SK-N-SH (cell line): ENCODE results near the gene WHRN. TPM values are rescaled to one million over a fixed set of nuclear protein-coding genes. Genes with fewer than 3 reads are reported as not detected.

Experiments
- CTCF ChIA-PET: fragments of 300-600, 350-600 bp; formaldehyde crosslinking; extraction: SDS; loops from one replicate; lab custom pipeline; 2021; lab: Yijun Ruan, JAX
- POLR2A ChIA-PET: fragments of 350-600 bp; sonication (Branson Sonifier 250); formaldehyde crosslinking; extraction: SDS; loops from one replicate; lab custom pipeline; 2020; ENCODE audit warnings: antibody characterized with exemption, inconsistent platforms; lab: Yijun Ruan, JAX
- DNase-seq: peaks from one replicate; pipeline ENCODE4 v3.0.0; 2012
- H2AFZ ChIP-seq: fragments of 200-600 bp; sonication (generic); 2 replicates; pipeline ENCODE4 v1.8.1; 2016; ENCODE audit warnings: antibody characterized with exemption, mild to moderate bottlenecking, low read depth
- H3F3A ChIP-seq: fragments of 200-600 bp; sonication (generic); replicated peaks from 2 replicates; pipeline ENCODE3; 2016; ENCODE audit warnings: antibody characterized with exemption, mild to moderate bottlenecking; ENCODE audit not compliant: insufficient read depth
- H3K27ac ChIP-seq, 2 experiments: fragments of 200-500 bp in 1 of 2; fragments of 200-600 bp in 1 of 2; sonication (Bioruptor generic) in 1 of 2; sonication (generic), shearing (Covaris generic) in 1 of 2; 2 replicates each; pipeline versions ENCODE4 v1.5.1 to v1.6.1; 2014 to 2016; ENCODE audit warnings: low read depth in 2 of 2, inconsistent platforms in 1 of 2, low read length in 1 of 2, mild to moderate bottlenecking in 1 of 2, mixed read lengths in 1 of 2
- H3K27me3 ChIP-seq: fragments of 200-600 bp; sonication (generic), shearing (Covaris generic); 2 replicates; pipeline ENCODE4 v1.6.1; 2016; ENCODE audit warnings: mixed run types; ENCODE audit not compliant: insufficient read depth
- H3K36me3 ChIP-seq, 2 experiments: fragments of 200-500 bp in 1 of 2; fragments of 200-600 bp in 1 of 2; sonication (Bioruptor generic) in 1 of 2; sonication (generic) in 1 of 2; replicated peaks in 1 of 2; 2 replicates each; pipeline versions ENCODE3 to v1.5.1; 2014 to 2016; ENCODE audit warnings: low read length in 1 of 2, mild to moderate bottlenecking in 1 of 2; ENCODE audit not compliant: insufficient read depth in 2 of 2, control insufficient read depth in 1 of 2
- H3K4me1 ChIP-seq, 2 experiments: fragments of 200-500 bp in 1 of 2; fragments of 200-600 bp in 1 of 2; sonication (Bioruptor generic) in 1 of 2; sonication (generic), shearing (Covaris generic) in 1 of 2; 2 replicates each; pipeline versions ENCODE4 v1.5.1 to v1.6.1; 2014 to 2016; ENCODE audit warnings: low read depth in 1 of 2, low read length in 1 of 2, mixed run types in 1 of 2; ENCODE audit not compliant: insufficient read depth in 2 of 2, control insufficient read depth in 1 of 2
- H3K4me2 ChIP-seq: fragments of 200-600 bp; sonication (generic), shearing (Covaris generic); 2 replicates; pipeline ENCODE4 v1.6.1; 2017; ENCODE audit warnings: mixed run types
- H3K4me3 ChIP-seq, 2 experiments: fragments of 200-500 bp in 1 of 2; fragments of 200-600 bp in 1 of 2; sonication (Bioruptor generic) in 1 of 2; sonication (generic), shearing (Covaris generic) in 1 of 2; 2 replicates each; pipeline versions ENCODE4 v1.5.1 to v1.8.1; 2014 to 2016; ENCODE audit warnings: low read depth in 2 of 2, inconsistent platforms in 1 of 2, low read length in 1 of 2, mild to moderate bottlenecking in 1 of 2, mixed read lengths in 1 of 2, moderate library complexity in 1 of 2
- H3K79me2 ChIP-seq: fragments of 200-600 bp; sonication (generic); 2 replicates; pipeline ENCODE4 v1.8.1; 2017; ENCODE audit warnings: mild to moderate bottlenecking; ENCODE audit not compliant: insufficient read depth
- H3K9ac ChIP-seq: fragments of 200-600 bp; sonication (generic); 2 replicates; pipeline ENCODE4 v1.6.1; 2017; ENCODE audit warnings: mixed run types
- H3K9me2 ChIP-seq: fragments of 200-600 bp; sonication (generic); 2 replicates; pipeline ENCODE4 v1.6.1; 2017; ENCODE audit warnings: mixed run types
- H3K9me3 ChIP-seq: fragments of 200-600 bp; sonication (generic); 2 replicates; pipeline ENCODE4 v1.6.1; 2017; ENCODE audit warnings: mixed run types, mild to moderate bottlenecking, moderate library complexity
- H4K20me1 ChIP-seq: fragments of 200-600 bp; sonication (generic); 2 replicates; pipeline ENCODE4 v1.6.1; 2017; ENCODE audit warnings: mild to moderate bottlenecking, mixed run types; ENCODE audit not compliant: insufficient read depth
- CTCF ChIP-seq: fragments of 200-600 bp; sonication (generic); IDR thresholded peaks from 2 replicates; pipeline ENCODE4 v1.6.1; 2017; ENCODE audit warnings: antibody characterized with exemption, mild to moderate bottlenecking, moderate library complexity
- FOSL2 ChIP-seq: IDR thresholded peaks from 2 replicates; pipeline ENCODE4 v1.4.0; 2012; ENCODE audit warnings: low read depth, mild to moderate bottlenecking, moderate library complexity, borderline replicate concordance
- JUND ChIP-seq: IDR thresholded peaks from 2 replicates; pipeline ENCODE4 v1.4.0; 2012
- NFIC ChIP-seq: IDR thresholded peaks from 2 replicates; pipeline ENCODE4 v1.4.0; 2012; ENCODE audit warnings: borderline replicate concordance
- RAD21 ChIP-seq: IDR thresholded peaks from 2 replicates; pipeline ENCODE4 v1.6.1; 2012; ENCODE audit warnings: mild to moderate bottlenecking, low read length
- RCOR1 ChIP-seq: fragments of 150-350 bp; IDR thresholded peaks from 2 replicates; pipeline ENCODE4 v1.6.1; 2017; ENCODE audit warnings: antibody characterized with exemption, low read length
- RXRA ChIP-seq: IDR thresholded peaks from 2 replicates; pipeline ENCODE4 v1.4.0; 2012; ENCODE audit warnings: low read depth, mild to moderate bottlenecking, borderline replicate concordance
- TAF1 ChIP-seq: IDR thresholded peaks from 2 replicates; pipeline ENCODE4 v1.6.1; 2012; ENCODE audit warnings: low read depth, mild to moderate bottlenecking, low read length, moderate library complexity, borderline replicate concordance
- TCF12 ChIP-seq: IDR thresholded peaks from 2 replicates; pipeline ENCODE4 v1.4.0; 2012
- YY1 ChIP-seq: IDR thresholded peaks from 2 replicates; pipeline ENCODE4 v1.4.0; 2012; ENCODE audit warnings: low read depth, mild to moderate bottlenecking
- WGBS: methylation state at CpG from one replicate; pipeline ENCODE4 v1.1.6; 2017; ENCODE audit warnings: low lambda C conversion rate; 5-methylcytosine and 5-hydroxymethylcytosine counted together
- polyA plus RNA-seq, 3 experiments: library from polyadenylated mRNA; depleted of rRNA; stranded (reverse); fragments of >200 nt; gene quantifications; 2 replicates each; pipeline ENCODE4 v1.2.3, GENCODE V29; 2012
- TF ChIP-seq, protein P1 (sequence below): fragments of 150-350 bp; IDR thresholded peaks from 2 replicates; pipeline ENCODE4 v1.6.1; 2017; ENCODE audit warnings: antibody characterized with exemption, low read length, low read depth, borderline replicate concordance
- TF ChIP-seq, protein P2 (sequence below): IDR thresholded peaks from 2 replicates; pipeline ENCODE4 v1.4.0; 2012; ENCODE audit warnings: low read depth, borderline replicate concordance
- TF ChIP-seq, protein P3 (sequence below): IDR thresholded peaks from 2 replicates; pipeline ENCODE4 v1.4.0; 2012; ENCODE audit warnings: low read depth

Gene WHRN
- polyA plus RNA-seq, 1 of the 3 experiments (the other 2 are of a cell fraction) = 4.6 TPM

DNA sequence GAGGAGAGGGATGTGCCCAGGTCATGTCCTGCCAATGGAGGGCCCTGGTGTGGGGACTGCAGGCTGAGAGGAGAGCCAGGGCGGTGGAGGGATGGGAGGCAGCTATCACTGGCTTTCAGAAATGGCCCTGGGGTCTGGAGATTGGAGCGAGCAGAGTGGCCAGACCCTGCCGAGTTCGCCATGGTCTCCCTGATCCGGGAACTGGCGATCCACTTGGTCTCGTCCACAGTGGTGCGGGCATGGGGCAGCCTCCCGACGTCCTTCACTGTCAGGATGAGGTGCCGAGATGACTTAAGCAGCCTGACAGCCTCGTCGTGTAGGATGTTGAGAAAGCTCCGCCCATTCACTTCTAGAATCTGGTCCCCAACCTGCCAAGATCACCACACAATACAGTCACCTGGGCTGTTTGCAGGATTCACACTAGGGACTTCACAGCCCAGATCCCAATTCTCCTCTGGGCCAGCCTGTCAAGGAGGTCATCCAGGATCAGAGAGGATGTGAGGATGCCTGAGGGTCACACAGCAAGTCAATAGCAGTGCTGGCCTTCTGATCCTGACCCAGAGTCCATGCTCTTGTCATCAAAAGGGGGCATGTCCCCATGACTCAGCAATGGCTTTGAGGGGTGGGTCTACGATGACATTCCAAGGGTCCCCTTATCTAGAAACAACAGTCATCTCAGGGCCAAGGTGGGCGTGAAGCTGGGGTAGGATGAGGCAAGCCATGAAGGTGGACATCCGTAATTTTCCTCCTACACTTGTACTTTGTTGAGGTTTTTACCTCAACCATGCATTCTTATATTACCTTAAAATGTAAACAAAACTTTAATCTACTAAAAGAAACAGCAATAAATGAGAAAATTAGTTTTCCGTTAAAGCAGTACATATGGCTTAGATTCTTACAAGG is 79.0 kb downstream of the WHRN start (continued):
- no peak for TF ChIP-seq CTCF
- TF ChIP-seq, all 33 proteins: peak for 0

DNA sequence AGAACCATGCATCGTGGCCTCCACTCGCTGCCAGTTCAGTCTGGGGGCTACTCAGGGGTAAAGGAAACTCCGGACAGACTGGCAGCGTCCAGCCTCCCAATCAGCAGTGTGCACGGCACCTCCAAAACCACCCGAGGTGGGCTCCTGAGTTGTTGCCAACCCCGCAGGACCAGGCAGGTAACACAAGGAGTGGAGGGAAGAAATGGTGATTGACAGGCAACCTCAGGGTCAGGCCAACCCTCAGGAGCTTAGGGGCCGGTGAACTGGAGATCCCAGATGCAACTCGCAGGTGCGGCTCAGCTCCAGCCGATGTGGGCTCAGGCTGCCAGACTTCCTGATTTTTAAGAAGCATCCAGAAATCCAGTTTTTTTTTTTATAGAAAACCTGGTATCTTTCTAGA is 80.1 kb downstream of the WHRN start:
- DNase-seq = no peak
- ChIA-PET POLR2A (no interaction called here), CTCF (interaction anchor here (2.6 kb wide), 1 partner anchor 19 kb away, joined by 6 read pairs; no protein-coding TSS in a partner anchor)
- Histone ChIP-seq H3F3A (no peaks in the 10 kb centered on the region), H3K4me1 (no peaks in the 10 kb centered on the region), H3K36me3 (no peaks in the 10 kb centered on the region), H3K4me2 (no peak overlapping the region), H3K79me2 (no peaks in the 10 kb centered on the region), H4K20me1 (no peaks in the 10 kb centered on the region), H3K27me3 (no peaks in the 10 kb centered on the region; the same call in 1 of the 2 replicates), H2AFZ (no peak overlapping the region), H3K9me3 (no peaks in the 10 kb centered on the region), H3K4me3 (no peak overlapping the region), H3K9me2 (no peaks in the 10 kb centered on the region), H3K9ac (no peak overlapping the region), H3K27ac (no peak overlapping the region)
- TF ChIP-seq RCOR1 (no peak), RXRA (no peak), JUND (no peak), TCF12 (no peak), CTCF (no peak), TAF1 (no peak), NFIC (no peak), RAD21 (no peak), FOSL2 (no peak), YY1 (no peak)
- TF ChIP-seq, protein P1, sequence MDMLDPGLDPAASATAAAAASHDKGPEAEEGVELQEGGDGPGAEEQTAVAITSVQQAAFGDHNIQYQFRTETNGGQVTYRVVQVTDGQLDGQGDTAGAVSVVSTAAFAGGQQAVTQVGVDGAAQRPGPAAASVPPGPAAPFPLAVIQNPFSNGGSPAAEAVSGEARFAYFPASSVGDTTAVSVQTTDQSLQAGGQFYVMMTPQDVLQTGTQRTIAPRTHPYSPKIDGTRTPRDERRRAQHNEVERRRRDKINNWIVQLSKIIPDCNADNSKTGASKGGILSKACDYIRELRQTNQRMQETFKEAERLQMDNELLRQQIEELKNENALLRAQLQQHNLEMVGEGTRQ = no peak
- TF ChIP-seq, protein P2, sequence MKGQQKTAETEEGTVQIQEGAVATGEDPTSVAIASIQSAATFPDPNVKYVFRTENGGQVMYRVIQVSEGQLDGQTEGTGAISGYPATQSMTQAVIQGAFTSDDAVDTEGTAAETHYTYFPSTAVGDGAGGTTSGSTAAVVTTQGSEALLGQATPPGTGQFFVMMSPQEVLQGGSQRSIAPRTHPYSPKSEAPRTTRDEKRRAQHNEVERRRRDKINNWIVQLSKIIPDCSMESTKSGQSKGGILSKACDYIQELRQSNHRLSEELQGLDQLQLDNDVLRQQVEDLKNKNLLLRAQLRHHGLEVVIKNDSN = no peak
- TF ChIP-seq, protein P3, sequence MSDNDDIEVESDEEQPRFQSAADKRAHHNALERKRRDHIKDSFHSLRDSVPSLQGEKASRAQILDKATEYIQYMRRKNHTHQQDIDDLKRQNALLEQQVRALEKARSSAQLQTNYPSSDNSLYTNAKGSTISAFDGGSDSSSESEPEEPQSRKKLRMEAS = no peak
- WGBS = 73% methylated on average over 11 of the region's 11 CpGs
